Activated CD4-positive, alpha-beta T cell treated with anti-CD3 and anti-CD28 coated beads for 4 hours (primary cell): ENCODE data around the gene CLEC2D.
"Not testable (repeated sequence)": the region's sequence is repeated elsewhere in the genome, so short reads cannot be mapped to it uniquely, and the experiment has no call there.

Experiments
- DNase-seq, 2 donors: peaks; one replicate each; pipeline ENCODE4 v3.0.0-alpha.2; 2020

CLEC2D gene

DNA sequence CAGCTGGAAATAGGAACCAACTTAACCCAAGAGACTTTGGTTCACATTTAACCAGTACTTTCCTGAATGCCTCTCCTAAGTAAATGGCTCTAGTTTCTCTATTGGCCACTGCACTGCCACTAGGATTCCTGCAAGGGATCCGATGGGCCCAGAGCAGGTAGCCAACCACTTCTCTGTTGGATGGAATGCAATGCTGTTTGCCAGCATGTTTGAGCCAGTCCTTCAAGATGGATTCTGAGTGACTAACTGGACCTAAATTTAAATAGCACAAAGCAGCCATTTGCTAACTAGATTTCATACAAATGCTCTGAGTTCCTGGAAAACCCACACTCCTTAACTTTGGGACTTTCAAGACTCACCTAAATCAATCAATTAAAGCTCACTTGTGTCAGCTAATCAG is 9.5 kb upstream of the CLEC2D start:
- no peak for DNase-seq

- no peak for DNase-seq
These were observed 7.8 kb upstream of the CLEC2D start for GRCh38 chr12:9661720-9662119.

GRCh38 chr12:9662488-9662887 is 7.0 kb upstream of the CLEC2D start:
- DNase-seq = no peak

DNA sequence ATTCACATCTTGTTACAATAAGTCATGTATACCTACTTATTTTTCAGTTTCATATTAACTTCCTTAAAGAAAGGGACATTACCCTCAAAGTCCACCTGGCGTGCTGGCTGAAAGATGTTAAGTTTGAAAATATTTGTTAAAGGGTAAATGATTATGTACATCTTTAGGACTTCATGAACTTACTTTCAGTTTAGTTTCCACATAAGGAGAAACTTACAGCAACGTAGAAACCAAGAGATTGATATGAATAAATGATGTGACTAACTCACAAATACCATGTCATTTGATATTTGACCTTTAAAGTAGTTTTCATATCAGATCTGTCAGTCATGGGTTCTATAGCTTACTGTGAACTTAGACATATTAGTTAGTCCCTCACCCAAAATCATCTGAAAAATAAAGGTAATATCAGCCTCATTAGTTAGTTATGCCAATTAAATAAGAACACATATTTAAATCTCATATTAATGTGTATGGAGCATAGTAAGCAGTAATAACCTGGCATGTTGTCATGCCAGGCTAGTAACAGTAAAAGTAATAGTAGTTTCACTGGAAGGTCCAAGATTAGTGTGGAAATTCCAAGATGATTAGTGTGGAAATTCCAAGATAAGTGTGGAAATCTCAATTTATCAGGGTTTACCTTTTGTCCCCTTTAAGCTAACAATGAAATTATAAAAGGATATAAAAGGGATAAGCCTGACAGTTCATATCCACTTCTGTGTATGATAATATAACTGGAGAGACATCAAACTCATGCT is 1.9 kb upstream of the CLEC2D start:
- DNase-seq = no peak

GRCh38 chr12:9668161-9669018 is 1.1 kb upstream of the CLEC2D start:
- DNase-seq = no peak

DNA sequence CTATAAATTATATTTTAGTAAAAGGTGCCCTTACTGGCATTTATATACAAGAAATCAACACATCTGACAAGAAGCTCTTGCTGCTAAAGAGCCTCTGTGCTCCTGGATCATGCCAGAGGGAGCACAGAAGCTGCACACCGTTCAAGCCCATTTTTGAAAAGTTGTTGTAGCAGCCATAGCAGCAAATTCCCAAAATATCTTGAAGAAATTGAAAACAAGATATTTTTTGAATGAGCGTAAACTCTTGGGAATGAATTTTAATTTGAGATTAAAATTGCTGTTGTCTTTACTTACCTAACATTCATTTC is 540 bp upstream of the CLEC2D start:
- no peak for DNase-seq

- DNase-seq = not testable (repeated sequence)
These were observed 2.8 kb downstream of the CLEC2D start for GRCh38 chr12:9672340-9672739.

- DNase-seq = peak; percentile 42 to 47
These were observed 4.1 kb downstream of the CLEC2D start for GRCh38 chr12:9673404-9674225.

- DNase-seq = peak in 1 of 2 donors; percentile 19
These were observed 4.7 kb downstream of the CLEC2D start for GRCh38 chr12:9674226-9674590.

DNA sequence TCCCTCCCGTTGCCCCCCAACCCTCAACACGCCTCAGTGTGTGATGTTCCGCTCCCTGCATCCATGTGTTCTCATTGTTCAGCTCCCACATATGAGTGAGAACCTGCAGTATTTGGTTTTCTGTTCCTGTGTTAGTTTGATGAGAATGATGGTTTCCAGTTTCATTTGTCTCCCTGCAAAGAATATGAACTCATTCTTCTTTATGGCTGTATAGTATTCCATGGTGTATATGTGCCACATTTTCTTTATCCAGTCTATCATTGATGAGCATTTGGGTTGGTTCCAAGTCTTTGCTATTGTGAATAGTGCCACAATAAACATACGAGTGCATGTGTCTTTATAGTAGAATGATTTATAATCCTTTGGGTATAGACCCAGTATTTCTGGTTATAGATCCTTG is 13.0 kb downstream of the CLEC2D start:
- DNase-seq = not testable (repeated sequence)

- DNase-seq = not testable (repeated sequence)
These were observed 13.4 kb downstream of the CLEC2D start for GRCh38 chr12:9682949-9683348.

DNA sequence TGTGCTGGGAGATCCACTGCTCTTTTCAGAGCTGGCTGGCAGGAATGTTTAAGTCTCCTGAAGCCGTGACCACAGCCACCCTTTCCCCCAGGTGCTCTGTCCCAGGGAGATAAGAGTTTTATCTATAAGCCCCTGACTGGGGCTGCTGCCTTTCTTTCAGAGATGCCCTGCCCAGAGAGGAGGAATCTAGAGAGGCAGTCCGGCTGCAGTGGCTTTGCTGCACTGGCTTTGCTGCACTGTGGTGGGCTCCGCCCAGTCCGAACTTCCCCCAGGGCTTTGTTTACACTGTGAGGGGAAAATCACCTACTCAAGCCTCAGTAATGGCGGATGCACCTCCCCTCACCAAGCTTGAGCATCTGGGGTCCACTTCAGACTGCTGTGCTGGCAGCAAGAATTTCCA is 15.9 kb downstream of the CLEC2D start:
- DNase-seq = not testable (repeated sequence)

GRCh38 chr12:9685915-9686314 is 16.4 kb downstream of the CLEC2D start:
- no peak for DNase-seq

DNA sequence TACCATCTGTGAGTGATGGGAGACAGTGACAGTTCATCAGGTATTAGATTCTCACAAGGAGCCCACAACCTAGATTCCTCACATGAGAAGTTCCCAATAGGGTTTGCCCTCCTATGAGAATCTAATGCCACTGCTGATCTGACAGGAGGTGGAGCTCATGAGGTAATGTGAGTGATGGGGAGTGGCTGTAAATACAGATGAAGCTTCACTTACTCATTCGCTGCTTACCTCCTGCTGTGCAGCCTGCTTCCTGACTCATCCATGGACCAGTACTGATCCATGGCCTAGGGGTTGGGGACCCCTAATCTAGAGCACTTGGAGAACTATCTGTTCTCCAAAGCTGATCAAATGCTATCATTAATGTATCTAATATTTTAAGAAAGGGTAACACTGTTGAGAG is 17.7 kb downstream of the CLEC2D start:
- DNase-seq = no peak

DNA sequence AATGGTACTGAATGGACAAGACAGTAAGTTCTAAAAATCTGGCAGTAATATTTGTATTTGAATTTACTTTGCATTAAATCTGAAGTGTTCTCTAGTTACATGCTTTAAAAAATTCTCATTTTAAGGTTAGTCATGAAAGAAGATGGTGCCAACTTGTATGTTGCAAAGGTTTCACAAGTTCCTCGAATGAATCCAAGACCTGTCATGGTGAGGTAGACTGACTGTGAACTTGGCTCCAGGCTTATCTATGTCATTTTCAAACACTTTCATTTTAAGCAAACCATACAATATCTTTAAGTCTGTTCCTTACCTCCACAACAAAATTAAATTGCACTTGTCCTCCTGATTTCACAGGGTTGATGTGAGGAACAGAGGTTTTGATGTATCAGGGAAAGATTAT is 23.4 kb downstream of the CLEC2D start:
- no peak for DNase-seq

DNA sequence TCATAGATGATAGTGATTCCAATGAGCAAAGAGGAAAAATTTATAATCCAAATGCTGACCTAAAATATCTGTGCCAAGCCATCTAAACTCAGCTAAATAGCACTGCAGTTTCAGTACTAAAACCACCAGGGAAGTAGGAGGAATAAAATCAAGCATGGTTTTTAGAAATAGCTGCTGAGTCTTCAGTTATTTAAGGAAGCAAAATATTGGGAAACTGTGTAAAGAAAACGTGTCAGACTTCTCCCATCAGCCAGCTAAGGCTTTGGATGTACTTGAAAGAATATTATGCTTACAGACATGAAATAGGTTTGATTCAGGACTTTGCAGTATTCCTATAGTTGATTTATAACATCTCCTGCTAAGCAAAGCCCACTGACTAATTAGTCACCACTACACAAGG is 24.7 kb downstream of the CLEC2D start:
- no peak for DNase-seq

DNA sequence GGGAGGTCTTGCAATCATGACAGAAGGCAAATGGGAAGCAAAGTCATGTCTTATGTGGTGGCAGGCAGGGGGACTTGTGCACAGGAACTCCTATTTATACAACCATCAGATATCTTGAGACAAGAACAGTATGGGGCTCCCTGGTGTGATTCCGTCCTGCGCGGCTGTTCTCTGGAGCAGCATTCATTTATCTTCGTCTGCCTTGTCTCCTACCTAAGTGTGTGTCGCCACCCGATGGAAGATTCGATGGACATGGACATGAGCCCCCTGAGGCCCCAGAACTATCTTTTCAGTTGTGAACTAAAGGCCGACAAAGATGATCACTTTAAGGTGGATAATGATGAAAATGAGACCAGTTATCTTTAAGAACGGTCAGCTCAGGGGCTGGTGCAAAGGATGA is 25.6 kb downstream of the CLEC2D start:
- DNase-seq = not testable (repeated sequence)

DNA sequence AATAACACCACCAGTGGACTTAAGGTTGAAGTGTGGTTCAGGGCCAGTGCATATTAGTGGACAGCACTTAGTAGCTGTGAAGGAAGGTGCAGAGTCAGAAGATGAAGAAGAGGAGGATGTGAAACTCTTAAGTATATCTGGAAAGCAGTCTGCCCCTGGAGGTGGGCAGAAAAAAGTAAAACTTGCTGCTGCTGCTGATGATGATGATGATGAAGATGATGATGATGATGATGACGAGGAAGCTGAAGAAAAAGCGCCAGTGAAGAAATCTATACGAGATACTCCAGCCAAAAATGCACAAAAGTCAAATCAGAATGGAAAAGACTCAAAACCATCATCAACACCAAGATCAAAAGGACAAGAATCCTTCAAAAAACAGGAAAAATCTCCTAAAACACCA is 26.1 kb downstream of the CLEC2D start:
- DNase-seq = not testable (repeated sequence)

- DNase-seq = no peak
These were observed 28.1 kb downstream of the CLEC2D start for GRCh38 chr12:9697619-9698018.

- DNase-seq = no peak
These were observed 29.2 kb downstream of the CLEC2D start for GRCh38 chr12:9698681-9699080.

- DNase-seq = no peak
These were observed 29.9 kb downstream of the CLEC2D start for GRCh38 chr12:9699269-9699897.

GRCh38 chr12:9699898-9700605 is 30.5 kb downstream of the CLEC2D start:
- DNase-seq = no peak

DNA sequence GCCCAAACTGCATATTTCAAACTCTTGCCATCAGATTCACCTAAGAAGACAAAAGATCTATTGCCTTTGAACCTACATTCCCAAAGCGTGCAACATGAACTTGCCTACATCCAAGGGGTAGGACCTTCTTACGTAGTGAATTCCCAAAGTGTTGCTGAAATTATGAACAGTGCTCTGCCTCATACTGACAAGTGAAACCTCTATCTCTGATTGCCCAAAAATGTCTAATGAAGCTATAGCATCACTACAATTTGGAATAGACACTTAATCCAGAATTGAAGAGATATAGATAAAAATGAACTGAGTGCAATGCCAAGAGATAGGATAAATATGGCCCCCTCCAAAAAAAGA is 31.1 kb downstream of the CLEC2D start:
- DNase-seq = no peak
